ENCODE measurements around the gene ATP6V1D. TPM values are rescaled to one million over a fixed set of nuclear protein-coding genes. Genes with fewer than 3 reads are reported as not detected.

Gene ATP6V1D
- total and polyA plus RNA-seq, 10 donors: 15.0 to 72.6 (median 46.3) TPM

GRCh38 chr14:67393689-67394088 lies 34.1 kb upstream of the ATP6V1D start:
- intact Hi-C loops (cut with DNase I; ENCODE audit: low total_unique reads): no loop called here
- WGBS, 5 donors: 75 to 84% (median 77%) methylated on average over 6 of the region's 6 CpGs
- Histone ChIP-seq H3K4me3 (no peak overlapping the region), H3K9me3 (no peaks in the 10 kb centered on the region), H3K27me3 (replicated peaks in 1 of 7) (no peaks in the 10 kb centered on the region), H3K27ac (no peak overlapping the region), H3K4me1 (peaks cover 0 to 7% (median 0%) of the 10 kb centered on the region in 6 donors), H3K36me3 (no peaks in the 10 kb centered on the region)
- no peak for DNase-seq
- TF ChIP-seq, protein P1, sequence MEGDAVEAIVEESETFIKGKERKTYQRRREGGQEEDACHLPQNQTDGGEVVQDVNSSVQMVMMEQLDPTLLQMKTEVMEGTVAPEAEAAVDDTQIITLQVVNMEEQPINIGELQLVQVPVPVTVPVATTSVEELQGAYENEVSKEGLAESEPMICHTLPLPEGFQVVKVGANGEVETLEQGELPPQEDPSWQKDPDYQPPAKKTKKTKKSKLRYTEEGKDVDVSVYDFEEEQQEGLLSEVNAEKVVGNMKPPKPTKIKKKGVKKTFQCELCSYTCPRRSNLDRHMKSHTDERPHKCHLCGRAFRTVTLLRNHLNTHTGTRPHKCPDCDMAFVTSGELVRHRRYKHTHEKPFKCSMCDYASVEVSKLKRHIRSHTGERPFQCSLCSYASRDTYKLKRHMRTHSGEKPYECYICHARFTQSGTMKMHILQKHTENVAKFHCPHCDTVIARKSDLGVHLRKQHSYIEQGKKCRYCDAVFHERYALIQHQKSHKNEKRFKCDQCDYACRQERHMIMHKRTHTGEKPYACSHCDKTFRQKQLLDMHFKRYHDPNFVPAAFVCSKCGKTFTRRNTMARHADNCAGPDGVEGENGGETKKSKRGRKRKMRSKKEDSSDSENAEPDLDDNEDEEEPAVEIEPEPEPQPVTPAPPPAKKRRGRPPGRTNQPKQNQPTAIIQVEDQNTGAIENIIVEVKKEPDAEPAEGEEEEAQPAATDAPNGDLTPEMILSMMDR (IDR thresholded peaks at IDR 0.05 in 8 of 11, conservative IDR thresholded peaks at IDR 0.05 in 3 of 11): no peak
- TF ChIP-seq POLR2AphosphoS5 (IDR thresholded peaks at IDR 0.05): no peak
- TF ChIP-seq POLR2A (IDR thresholded peaks at IDR 0.05): no peak

DNA sequence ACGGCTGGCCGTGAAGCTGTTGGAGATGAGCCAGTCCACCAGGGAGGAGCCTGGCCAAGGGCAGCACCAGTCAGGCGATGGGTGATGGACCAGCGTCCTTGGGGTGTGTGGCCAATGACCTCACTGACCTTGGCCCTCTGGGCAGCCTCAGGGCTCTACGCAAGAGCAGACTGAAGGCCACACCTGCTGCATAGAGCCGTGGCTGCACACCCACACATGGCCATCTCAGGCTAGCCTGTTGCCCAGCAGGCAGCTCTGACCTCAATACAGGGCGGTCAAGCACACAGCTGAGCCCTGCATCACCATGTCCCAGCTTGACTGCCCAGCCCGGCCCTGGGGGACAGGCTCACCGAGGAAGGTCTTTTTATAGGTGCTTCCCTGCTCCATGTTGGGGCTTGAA lies 33.2 kb upstream of the ATP6V1D start:
- intact Hi-C loops (cut with DNase I; ENCODE audit: low total_unique reads): no loop called here
- no peak for DNase-seq
- no peak overlapping the region for H3K4me3 ChIP-seq

DNA sequence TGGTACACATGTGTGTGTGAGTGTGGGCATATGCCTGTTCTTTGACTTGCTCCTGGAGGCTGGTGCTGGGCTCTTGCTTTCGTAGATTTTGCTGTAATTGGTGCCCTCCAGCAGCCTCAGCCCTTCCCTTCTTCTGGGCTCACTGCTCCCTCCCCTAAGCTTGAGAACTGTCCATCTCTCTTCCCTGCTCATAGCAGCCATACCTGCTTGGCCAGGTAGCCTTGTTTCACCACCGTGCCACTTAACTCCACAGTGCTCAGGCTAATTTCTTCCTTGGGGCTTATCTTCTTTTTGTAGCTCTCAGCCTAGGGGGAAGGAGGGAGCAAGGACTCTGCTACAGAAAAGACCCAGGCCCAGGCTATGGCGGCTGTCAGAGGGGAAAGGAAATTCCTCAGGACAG lies 32.5 kb upstream of the ATP6V1D start:
- H3K27ac ChIP-seq: no peak overlapping the region
- intact Hi-C loops (cut with DNase I; ENCODE audit: low total_unique reads): no loop called here
- H3K4me3 ChIP-seq: no peak overlapping the region
- no peaks in the 10 kb centered on the region for H3K9me3 ChIP-seq
- no peak for DNase-seq
- H3K27me3 ChIP-seq (replicated peaks in 1 of 7): no peaks in the 10 kb centered on the region
- TF ChIP-seq POLR2A (IDR thresholded peaks at IDR 0.05) (no peak), POLR2AphosphoS5 (IDR thresholded peaks at IDR 0.05) (no peak)
- TF ChIP-seq, protein P1 (IDR thresholded peaks at IDR 0.05 in 8 of 11, conservative IDR thresholded peaks at IDR 0.05 in 3 of 11): no peak
- H3K36me3 ChIP-seq: peaks cover 0 to 13% (median 0%) of the 10 kb centered on the region in 6 donors
- H3K4me1 ChIP-seq: peaks cover 0 to 7% (median 0%) of the 10 kb centered on the region in 6 donors
- 69 to 91% (median 79%) methylated on average over 3 of the region's 3 CpGs for WGBS, 5 donors

More for the DNA sequence above, 33.2 kb upstream of the ATP6V1D start:
- H3K27ac ChIP-seq: no peak overlapping the region
- peaks cover 0 to 7% (median 0%) of the 10 kb centered on the region in 6 donors for H3K4me1 ChIP-seq
- TF ChIP-seq, protein P1 (IDR thresholded peaks at IDR 0.05 in 8 of 11, conservative IDR thresholded peaks at IDR 0.05 in 3 of 11): no peak
- TF ChIP-seq POLR2AphosphoS5 (IDR thresholded peaks at IDR 0.05): no peak
- no peak for TF ChIP-seq POLR2A (IDR thresholded peaks at IDR 0.05)
- WGBS, 5 donors: 68 to 100% (median 73%) methylated on average over 2 to 9 of the region's 9 CpGs
- no peaks in the 10 kb centered on the region for H3K9me3 ChIP-seq
- H3K36me3 ChIP-seq: peaks cover 0 to 6% (median 0%) of the 10 kb centered on the region in 6 donors
- H3K27me3 ChIP-seq (replicated peaks in 1 of 7): no peaks in the 10 kb centered on the region

DNA sequence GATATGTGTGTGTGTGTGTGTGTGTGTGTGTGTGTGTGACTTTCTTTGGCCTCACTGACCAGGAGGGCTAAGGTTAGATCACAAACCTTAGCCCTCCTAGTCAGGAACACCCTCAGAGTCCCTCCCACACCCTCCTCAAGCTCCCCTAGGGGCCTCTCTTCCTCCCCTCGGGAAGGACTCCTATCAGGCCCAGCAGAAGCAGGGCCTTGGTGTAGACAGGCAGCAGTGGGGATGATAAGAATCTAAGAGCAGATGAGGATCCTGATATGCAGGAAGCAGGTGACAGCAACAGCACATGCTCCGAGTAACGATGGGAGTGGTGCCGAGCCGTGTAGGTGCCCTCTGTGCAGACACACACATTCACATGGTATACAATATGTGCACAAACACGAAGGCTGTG lies 31.7 kb upstream of the ATP6V1D start:
- TF ChIP-seq, protein P1 (IDR thresholded peaks at IDR 0.05 in 8 of 11, conservative IDR thresholded peaks at IDR 0.05 in 3 of 11): no peak
- no peak for TF ChIP-seq POLR2A (IDR thresholded peaks at IDR 0.05)
- TF ChIP-seq POLR2AphosphoS5 (IDR thresholded peaks at IDR 0.05): no peak
- 31 to 49% (median 42%) methylated on average over 6 of the region's 6 CpGs for WGBS, 5 donors
- peaks cover 0 to 21% (median 6%) of the 10 kb centered on the region in 6 donors for H3K36me3 ChIP-seq
- peaks cover 0 to 7% (median 0%) of the 10 kb centered on the region in 6 donors for H3K4me1 ChIP-seq
- intact Hi-C loops (cut with DNase I; ENCODE audit: low total_unique reads): no loop called here
- H3K27ac ChIP-seq: no peak overlapping the region
- no peak for DNase-seq
- H3K4me3 ChIP-seq: no peak overlapping the region
- H3K27me3 ChIP-seq (replicated peaks in 1 of 7): no peaks in the 10 kb centered on the region
- H3K9me3 ChIP-seq: no peaks in the 10 kb centered on the region

Measured in spleen (tissue), 11 donors.